ENCODE results near the gene NEUROD2.
A peak's percentile ranks its signal among the peaks of the same experiment; 100 is the strongest.

NEUROD2 gene
- 0 to 0.09 (median 0) reads per million in 4 experiments for total RNA-seq

DNA sequence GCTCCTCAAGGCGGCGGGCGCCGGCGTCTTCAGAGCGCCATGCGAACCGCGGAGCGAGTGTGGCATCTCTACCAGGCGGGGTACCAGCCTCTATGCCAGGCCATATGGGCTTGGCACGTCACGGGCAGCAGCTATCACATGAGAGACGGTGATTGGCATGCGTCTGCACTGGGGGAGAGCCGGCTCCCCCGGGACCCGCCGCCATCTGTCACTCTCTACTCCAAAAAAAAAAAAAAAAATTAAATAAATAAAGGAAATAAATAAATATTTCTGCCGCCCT is at the start of gene NEUROD2:
NEUROD2 (minus strand) TSS at position 70 of the 280 bp plus-strand sequence. CDS start 1,321 bp downstream, outside the sequence.
- no peak for DNase-seq

DNA sequence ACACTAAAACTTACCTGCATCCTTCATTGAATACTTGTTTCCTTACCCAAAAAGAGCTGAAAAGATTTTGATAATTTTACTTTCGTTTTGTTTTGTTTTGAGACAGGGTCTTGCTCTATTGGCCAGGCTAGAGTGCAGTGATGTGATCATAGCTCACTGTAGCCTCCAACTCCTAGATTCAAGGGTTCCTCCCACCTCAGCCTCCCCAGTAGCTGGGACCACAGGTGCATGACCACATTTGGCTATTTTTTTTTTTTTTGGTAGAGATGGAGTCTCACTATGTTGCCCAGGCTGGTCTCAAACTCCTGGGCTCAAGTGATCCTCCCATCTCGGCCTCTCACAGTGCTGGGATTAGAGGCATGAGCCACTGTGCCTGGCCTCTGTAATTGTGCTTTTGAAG is 47.4 kb upstream of the NEUROD2 start:
- no peak for DNase-seq

DNA sequence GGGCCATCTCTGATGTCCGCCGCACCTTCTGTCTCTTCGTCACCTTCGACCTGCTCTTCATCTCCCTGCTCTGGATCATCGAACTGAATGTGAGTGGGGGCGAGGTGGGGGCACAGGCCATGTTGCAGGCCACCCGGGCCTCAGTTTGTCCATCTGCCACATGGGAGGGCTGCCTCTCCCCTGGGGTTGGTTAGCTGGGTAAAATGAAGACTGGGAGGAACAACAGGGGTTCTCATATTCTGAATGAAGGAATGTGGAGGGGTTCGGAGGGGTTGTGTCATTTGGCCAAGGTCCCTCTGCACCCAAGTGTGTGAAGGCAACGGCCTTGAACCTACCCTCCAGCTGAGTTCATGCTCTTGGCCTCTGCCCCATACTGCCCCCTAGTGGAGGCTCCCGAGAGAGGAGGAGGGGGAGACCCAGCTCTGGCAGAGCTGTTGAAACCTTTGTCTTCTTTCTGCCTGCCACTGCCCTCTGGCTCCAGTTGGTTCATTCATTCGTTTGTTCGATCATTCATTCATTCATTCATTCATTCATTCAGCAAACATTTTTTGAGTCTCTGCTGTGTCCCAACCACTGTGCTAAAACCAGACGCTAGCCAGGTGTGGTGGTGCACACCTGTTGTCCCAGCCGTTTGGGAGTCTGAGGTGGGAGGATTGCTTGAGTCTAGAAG is 46.1 kb upstream of the NEUROD2 start:
- DNase-seq: peak; percentile 71

DNA sequence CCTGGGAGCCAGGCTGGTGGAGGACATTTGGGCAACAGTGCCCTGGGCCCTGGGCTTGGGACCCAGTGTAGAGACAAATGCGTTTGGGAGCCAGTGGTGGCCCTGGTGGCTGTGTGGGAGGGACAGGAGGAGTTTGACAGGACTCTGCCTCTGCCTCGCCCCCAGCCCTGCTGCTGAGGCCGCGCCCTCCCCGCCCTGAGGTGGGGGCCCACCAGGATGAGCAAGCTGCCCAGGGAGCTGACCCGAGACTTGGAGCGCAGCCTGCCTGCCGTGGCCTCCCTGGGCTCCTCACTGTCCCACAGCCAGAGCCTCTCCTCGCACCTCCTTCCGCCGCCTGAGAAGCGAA is 45.6 kb upstream of the NEUROD2 start:
- no peak for DNase-seq

DNA sequence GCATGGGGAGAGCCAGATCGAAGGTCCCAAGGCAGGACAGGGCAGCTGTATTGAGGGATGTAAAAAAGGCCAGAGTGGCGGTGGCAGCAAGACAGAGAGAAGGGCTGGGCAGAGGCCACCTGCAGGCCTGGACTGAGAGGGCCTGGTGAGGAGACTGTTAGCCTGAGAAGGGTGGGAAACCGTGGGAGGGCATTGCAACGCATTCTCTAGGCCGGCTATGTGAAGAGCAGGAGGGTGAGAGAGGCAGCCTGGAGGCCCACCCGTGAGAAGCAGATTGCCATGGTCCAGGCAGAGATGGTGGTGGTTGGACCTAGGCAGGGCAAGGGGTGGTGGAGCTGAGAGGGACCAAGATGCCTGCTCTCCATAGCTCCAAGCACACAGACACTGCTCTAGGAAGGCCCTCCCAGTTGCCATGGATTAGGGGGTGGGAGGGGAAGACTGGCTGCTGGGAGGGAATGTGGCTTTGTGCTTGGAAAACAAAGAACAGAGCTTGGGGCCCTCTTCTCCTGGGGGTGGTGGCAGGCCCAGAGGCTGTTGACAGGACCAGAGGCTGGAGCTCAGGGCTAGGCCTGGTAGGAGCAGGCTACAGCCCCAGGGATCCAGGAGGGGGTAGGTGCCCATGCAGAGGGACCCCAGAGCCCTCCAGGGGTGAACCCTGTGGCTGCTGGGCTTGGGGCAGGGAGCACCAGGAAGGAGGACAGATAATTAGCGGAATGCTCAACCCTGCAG is 45.0 kb upstream of the NEUROD2 start:
- DNase-seq: no peak

DNA sequence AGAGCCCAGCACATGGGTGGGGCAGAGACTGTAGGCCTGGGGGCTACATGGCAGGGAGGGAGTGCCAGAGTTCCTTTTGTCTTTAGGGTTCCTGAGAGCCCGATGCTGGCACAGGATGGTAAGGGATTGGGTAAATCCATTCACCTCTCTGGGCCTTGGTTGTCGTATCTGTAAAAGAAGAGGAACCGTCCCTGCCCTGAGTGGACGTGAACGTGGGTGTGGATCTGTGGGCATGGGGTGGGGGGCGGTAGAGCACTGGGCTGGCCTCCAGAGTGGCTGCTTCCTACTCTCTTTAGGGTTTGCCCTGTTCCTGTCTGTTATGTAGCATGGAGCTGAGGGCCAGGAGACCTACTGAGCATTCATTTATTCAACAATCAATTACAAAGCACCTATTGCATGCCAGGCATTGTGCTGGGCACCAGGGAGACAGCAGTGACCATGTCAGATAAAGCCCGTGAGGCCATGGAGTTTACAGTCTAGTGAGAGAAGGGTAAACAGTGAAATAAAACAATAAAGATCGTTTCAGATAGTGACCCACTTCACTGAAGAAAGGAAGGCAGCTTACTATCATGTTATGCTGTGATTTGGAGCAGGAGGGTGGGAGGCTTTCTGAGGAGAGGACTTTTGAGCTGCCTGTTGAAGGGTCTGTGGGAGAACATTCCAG is 44.3 kb upstream of the NEUROD2 start:
- no peak for DNase-seq

DNA sequence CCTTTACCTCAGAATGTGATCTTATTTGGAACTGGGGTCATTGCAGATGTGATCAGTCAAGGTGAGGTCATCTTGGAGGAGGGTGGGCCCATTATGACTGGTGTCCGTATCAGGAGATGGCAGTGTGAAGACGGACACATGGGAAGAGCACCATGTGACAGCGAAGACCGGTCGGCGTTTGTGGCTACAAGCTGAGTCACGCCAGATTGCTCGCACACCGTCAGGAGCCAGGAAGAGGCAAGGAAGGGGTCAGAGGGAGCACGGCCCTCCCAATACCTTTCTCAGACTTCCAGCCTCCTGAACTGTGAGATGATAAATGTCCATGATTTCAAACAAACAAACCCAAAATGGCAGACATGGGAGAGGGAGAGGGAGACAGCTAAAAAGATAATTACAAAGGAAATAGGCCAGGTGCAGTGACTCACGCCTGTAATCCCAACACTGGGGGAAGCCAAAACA is 42.4 kb upstream of the NEUROD2 start:
- no peak for DNase-seq

DNA sequence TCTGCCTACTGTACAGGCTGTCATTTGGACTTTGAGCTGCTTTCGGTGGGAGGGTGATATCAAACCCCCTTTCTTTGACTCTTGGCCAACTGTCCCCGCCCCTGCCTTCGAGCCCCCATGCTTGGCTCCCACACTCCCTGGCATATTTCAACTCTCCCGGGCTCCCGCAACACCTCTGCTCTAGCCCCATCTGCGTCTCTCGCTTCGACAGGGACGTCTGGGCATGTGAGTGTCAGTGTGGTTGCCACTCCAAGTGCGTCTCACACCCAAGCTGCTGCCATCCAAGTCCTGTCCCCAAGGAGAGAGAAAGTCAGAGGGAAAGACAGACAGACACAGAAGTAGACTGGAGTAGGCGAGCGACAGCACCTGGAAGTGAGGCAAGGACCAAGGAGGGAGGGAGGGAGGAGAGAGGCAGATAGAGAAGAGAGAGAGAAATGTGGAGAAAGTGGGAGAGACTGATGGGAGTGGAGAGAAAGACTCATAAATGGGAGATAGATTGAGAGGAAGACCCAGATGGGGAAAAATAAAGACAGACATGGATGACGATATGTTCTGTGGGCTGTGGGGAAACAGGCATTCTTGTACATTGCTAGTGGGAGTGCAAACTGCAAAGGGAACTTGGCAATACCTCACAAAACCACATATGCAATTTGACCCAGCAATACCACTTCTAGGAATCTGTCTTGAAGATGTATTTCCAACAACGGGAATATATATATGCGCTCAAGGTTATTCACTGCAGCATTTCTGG is 41.1 kb upstream of the NEUROD2 start:
- no peak for DNase-seq

DNA sequence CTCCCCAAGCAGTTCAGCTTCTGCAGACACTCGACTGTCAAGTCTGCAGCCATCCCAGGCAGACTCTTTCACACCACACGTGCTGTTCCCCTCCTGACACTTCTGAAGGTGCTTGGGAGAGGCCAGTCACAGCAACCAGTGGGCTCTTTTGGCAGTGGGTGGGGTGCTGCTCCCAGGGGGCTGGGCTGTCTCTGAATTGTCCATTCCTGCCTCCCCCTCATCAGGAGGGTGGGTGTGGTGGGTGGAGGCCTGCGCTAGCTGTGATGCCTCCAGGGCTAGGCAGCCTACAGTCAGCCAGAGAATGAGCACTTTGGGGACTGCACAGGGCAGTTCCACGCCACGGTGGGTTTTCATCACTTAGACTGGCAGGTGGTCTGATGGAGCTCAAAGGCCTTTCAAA is 39.5 kb upstream of the NEUROD2 start:
- DNase-seq: no peak

DNA sequence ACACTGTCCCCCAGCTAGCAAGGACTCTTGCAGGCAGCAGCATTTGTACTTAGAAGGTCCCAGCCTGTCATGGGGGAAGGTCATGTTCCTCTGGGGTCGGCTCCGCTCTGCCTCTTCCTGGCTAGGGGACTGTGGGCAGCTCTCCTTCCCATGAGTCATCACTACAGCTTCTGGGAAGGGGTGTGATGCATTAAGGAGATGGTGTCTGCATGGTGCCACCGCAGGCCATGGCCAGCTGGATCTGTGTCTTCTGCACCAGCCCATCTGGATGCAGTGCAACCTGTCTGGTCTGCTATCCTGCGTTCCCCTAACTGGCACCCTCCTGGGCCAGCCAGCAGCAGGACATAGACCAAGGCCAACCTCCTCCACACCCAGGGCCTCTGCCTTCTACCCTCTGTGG is 35.6 kb upstream of the NEUROD2 start:
- DNase-seq: no peak

DNA sequence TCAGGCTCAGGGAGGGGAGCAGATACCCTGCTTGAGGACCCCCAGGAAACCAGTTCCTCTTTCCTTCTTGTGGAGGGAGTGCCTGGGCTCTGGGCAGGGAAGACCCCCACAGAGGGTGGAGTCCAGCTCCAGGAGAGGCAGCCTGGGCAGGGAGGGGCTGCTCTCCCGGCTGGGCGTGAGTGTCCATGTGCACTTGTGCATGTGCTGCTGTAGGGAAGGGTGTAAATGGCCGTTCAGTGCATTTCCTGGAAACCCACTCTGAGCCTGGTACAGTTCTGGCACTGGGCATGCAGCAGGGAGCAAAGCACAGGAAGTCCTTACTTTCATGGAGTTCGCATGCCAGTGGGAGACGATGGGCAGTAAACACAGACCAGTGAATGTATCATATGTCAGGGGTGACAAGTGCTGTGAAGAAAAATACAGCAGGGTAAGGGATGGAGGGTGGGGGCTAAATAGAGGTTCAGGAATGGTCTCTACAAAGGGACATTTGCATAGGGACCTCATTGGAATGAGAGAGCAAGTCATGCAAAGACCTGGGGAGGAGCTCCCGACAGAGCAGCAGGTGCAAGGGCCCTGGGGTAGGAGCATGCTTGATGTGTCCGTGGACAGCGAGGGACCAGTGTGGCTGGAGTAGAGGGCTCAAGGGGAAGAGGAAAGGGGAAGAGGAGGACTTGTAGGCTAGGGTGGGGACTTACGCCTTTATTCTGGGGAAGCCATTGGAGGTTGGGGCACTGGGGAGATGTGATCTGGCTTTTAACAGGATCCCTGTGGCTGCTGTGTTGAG is 34.8 kb upstream of the NEUROD2 start:
- no peak for DNase-seq

DNA sequence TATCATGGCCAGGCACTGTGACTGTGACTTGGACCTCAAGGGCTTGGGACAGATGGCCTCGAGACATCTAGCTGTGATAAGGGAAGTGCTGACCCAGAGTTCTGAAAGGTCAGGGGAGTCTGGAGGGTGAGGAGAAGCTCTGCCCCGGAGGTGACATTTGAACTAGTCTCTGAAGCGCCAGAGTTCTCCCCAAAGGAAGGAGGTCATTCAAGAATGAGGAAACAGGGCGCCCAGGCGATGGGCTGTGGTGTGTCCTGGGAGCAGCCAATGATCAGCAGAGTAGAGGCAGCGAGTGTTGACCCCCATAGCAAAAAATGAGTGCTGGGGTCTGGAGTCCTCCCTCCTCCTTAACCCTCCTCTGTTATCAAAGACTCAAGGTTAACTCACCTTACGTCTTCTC is 34.2 kb upstream of the NEUROD2 start:
- no peak for DNase-seq

DNA sequence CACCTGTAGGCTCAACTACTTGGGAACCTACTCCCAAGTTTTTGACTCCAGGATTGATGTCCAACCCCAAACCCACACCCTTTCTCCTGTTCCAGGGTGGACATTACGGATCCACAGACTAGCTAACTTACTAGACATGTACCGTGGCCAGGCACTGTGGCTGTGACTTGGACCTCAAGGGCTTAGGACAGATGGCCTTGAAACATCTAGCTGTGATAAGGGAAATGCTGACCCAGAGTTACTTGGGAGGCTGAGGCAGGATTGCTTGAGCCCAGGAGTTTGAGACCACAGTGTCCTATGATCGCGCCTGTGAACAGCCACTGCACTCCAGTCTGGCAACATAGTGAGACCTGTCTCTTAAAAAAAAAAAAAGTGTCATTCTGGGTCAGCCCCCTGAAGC is 33.4 kb upstream of the NEUROD2 start:
- no peak for DNase-seq

DNA sequence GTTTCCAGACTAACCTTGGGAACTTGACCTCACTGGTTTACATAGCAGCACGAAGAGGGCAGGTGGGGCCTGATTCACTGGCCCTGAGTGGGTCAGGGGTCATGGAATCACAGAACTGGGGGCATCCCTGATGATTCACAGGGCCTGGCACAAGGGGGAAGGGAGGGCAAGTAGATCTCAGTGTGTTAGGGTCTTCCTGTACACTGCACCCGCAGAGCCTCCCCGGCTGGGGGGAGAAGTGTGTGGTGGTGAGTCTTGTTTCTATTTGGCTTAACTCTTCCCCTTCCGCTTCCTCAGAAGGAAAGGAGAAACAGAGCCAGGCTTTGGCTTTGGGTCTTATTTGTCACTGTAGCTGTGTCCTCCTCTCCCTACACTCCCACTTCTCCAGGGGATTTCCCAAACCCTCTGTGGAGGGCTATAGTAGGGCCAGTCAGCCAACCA is 32.9 kb upstream of the NEUROD2 start:
- no peak for DNase-seq

DNA sequence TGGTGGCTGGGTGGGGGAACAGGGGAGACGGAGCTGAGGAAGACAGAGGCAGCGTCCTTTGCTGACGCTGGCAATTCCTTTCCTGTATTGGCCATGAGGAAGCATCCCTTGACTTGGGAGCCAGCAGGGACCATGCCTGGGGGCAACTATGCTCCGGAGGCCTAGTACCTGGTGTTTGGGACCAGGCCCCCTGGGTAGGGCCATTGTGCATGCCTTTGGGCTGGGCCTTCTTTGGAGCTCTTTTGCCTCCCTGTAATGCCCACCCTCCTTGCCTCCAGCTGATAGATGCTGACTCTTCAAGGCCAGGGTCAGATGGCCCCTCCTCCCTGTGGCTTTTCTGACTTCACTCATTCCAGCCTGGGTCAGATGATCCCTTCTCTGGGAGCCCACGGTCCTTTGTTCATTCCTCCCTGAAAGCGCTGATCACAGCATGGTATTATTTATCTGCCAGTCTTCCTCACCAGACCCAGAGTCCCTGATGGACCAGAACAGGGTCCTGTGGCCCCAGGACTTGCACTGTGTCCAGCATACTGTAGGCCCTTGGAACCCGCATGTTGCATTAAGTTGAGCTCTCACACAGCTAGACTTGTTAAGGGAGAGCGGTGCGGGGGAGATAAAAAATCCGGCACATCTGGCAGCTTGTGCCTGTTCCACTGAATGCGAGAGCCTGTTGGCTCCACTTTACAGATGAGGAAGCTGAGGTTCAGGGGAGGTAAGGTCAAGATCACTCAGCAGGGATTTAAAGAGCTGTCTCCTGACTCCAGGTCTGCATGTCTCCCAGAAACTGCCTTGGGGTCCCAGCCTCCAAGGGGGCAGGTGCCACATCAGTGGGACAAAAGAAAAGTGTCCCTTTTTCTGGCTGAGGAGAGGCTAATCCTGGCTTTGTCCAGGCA is 32.1 kb upstream of the NEUROD2 start:
- no peak for DNase-seq

DNA sequence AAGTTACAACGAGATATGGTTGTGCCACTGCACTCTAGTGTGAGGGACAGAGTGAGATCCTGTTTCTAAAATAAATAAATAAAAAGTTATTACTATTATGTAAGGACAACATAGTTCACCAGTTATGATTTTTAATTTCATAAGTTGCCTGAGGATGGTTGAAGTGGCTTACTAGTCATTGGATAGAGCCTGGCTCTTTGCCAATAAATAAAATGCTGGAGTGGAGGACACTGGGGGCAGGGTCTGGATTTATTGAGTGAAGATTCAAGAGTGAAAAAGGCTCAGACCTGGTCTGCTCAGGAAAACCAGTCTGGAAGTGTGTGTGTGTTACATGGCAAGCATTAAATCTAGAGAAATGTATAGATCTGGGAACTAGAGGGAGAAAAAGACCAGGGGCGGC is 31.3 kb upstream of the NEUROD2 start:
- no peak for DNase-seq

DNA sequence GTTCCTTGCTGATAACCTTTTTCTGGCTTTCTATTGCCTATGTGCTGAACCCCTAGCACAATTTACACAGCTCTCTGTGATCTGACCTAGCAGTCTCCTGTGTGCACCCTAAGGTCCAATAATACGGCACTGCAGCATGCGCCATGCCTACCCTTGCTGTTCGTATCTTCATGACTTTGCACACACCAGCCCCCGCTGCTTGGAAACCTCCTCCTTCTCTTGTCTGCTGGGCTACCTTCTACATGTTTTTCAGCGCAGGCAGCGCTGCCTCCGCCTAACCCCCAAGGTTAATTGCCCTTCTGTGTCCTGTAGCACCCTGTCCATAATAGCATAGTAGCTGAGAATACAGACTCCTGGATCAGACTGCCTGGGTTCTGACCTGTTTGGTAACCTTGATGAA is 30.6 kb upstream of the NEUROD2 start:
- no peak for DNase-seq

DNA sequence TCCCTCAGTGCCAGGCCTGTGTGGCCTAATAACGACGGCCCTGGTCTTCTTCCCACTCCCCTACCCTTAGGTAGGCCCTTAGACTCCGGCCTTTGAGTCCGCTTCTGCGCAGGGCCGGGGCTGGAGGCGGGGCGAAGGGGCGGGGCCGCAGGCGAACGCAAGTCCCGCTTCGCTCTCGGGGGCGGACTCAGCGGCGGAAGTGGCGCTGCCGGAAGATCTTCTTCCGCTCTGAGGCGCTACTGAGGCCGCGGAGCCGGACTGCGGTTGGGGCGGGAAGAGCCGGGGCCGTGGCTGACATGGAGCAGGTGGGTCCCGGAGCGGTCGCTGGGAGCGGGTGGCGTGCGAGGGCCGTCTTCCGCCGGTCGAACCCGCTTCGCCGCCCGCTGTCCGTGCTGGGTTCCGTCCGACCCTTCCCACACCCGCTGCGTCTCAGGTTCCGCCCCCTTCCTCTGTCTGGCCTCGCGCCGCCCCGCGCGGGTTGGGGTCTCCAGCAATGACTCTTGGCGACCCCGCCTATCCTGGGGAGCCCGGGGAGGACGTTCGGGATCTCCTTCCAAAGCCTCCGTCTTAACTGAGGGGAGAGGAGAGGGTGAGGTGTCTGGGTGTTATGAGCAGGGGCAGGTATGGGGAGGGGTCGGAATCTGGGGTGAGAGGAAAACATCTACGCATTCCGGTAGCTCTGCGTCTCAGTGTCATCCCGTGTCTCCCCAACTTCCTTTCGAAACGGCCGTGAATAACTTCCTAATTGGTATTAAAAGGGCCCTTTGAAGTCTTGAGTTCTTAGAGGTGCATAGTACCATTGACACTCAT is 29.4 kb upstream of the NEUROD2 start, which contains the start of gene STARD3:
STARD3 (plus strand) TSS at position 218 of the 810 bp plus-strand sequence. CDS start 16,388 bp downstream, outside the sequence.
- DNase-seq: peak; percentile 77

DNA sequence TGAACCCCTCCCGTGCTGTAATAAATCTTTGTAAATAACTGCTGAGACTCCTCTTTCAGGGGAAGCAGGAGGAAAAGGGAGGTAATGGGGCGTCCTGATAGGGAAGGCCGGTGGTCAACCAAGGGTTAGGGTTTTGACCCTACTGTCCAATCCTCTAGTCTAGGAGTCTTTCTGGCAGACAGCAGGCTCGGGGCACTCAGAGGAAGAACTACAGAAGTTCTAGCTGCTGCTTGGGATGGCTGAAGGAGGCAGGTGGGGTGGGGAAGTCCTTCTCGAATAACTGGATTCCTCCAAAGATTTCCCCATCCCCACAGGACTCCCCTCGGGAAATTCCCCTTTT is 28.8 kb upstream of the NEUROD2 start:
- DNase-seq: no peak

DNA sequence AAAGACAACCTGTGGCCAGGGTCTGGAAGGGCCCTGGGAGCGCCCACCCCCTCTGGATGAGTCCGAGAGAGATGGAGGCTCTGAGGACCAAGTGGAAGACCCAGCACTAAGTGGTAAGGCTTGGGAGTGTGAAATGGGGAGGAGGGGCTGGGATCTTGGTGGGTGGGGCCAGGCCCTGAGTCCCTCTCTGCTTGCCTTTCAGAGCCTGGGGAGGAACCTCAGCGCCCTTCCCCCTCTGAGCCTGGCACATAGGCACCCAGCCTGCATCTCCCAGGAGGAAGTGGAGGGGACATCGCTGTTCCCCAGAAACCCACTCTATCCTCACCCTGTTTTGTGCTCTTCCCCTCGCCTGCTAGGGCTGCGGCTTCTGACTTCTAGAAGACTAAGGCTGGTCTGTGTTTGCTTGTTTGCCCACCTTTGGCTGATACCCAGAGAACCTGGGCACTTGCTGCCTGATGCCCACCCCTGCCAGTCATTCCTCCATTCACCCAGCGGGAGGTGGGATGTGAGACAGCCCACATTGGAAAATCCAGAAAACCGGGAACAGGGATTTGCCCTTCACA is 28.0 kb upstream of the NEUROD2 start:
- DNase-seq: no peak
